Measurements from ENCODE around the gene AVPR2. TPM values are rescaled to one million over a fixed set of nuclear protein-coding genes. Genes with fewer than 3 reads are reported as not detected.

AVPR2 gene
- total RNA-seq, 4 donors from 2014 or later: 2.1 to 9.3 (median 5.7) TPM

DNA sequence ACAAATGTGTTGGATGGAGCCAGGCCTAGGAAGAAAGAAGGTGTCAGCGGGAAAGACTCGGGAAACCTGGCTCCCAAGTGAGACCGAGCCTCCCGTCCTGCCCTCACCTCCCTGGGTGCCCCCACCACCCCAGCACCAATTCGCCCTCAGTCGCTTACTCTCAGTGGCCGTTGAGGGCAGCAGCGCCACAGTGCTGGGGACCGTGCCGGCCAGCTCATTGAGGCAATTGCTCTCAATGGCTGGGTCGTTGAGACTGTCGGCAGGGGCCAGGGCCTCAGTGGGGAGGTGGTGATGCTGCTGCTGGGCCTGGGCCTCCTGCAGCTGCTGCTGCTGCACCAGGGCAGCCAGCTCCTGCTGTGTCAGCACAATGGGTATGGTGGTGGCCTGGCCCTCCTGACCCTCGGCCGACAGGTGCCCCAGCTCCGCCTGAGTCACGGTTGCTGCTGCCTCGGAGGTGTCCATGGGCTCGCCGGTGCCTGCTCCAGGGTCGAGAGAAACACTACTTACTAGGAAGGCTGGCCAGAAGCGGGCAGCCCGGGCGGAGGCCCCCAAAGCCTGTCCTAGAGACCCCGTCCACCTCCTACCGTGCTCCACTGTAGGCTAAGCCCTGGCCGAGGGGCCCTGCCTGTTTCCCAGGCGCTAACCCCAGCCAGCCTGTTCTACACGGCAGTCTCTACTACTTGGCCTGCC lies 47.4 kb downstream of the AVPR2 start:
- WGBS, 2 donors: 91 to 100% methylated on average over 3 to 26 of the region's 28 CpGs
- H3K4me1 ChIP-seq: peaks cover 0 to 45% (median 8%) of the 10 kb centered on the region in 4 donors
- H3K36me3 ChIP-seq: peaks cover 0 to 66% (median 5%) of the 10 kb centered on the region in 3 donors
- no peak overlapping the region for H3K4me3 ChIP-seq
- no peaks in the 10 kb centered on the region for H3K9me3 ChIP-seq
- no peak overlapping the region for H3K27ac ChIP-seq
- TF ChIP-seq POLR2A (IDR thresholded peaks at IDR 0.05) (no peak), EP300 (IDR thresholded peaks at IDR 0.05) (no peak)
- TF ChIP-seq, protein P1, sequence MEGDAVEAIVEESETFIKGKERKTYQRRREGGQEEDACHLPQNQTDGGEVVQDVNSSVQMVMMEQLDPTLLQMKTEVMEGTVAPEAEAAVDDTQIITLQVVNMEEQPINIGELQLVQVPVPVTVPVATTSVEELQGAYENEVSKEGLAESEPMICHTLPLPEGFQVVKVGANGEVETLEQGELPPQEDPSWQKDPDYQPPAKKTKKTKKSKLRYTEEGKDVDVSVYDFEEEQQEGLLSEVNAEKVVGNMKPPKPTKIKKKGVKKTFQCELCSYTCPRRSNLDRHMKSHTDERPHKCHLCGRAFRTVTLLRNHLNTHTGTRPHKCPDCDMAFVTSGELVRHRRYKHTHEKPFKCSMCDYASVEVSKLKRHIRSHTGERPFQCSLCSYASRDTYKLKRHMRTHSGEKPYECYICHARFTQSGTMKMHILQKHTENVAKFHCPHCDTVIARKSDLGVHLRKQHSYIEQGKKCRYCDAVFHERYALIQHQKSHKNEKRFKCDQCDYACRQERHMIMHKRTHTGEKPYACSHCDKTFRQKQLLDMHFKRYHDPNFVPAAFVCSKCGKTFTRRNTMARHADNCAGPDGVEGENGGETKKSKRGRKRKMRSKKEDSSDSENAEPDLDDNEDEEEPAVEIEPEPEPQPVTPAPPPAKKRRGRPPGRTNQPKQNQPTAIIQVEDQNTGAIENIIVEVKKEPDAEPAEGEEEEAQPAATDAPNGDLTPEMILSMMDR (IDR thresholded peaks at IDR 0.05): no peak
- H3K27me3 ChIP-seq: no peaks in the 10 kb centered on the region
- no peak for DNase-seq (ENCODE audit: low spot score in 2 of 2)

DNA sequence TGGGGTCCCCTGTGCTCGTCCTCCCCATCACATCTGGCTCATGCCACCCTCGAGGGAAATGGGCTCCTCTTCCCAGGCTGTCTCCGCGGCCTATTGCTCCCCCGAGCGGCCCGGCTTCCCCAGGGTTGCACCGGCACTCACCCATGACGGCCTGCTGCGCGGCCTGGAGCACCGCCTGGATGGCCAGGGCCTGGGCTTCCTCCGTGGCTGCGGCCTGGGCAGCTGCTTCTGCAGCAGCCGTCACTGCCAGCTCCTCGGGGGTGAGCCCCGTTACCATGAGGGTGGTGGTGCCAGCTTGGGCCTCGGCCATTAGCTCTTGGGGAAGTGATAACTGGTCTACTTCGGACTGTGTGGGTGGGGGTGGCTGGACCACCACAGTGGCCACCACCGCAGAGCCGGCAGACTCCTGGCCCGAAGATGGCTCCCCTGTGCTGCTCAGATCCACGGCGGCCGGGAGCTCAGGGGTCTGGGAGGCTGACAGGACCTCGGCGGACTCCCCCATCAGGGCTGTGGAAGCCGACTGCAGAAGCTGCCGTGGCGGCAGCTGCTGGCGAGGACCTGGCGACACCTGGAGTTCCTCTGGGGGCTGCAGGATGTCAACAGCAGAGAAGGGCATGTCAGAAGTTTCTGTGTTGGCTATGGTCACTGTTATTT lies 48.0 kb downstream of the AVPR2 start:
- Histone ChIP-seq H3K36me3 (peaks cover 0 to 72% (median 5%) of the 10 kb centered on the region in 3 donors), H3K27ac (peak overlapping the region in 2 of 4 donors; percentile 71 to 79), H3K4me3 (no peak overlapping the region), H3K4me1 (peaks cover 0 to 39% (median 8%) of the 10 kb centered on the region in 4 donors), H3K9me3 (no peaks in the 10 kb centered on the region), H3K27me3 (no peaks in the 10 kb centered on the region)
- WGBS, 2 donors: 93 to 98% methylated on average over 9 to 27 of the region's 32 CpGs
- TF ChIP-seq EP300 (IDR thresholded peaks at IDR 0.05): no peak
- no peak for TF ChIP-seq POLR2A (IDR thresholded peaks at IDR 0.05)
- TF ChIP-seq, protein P1 (IDR thresholded peaks at IDR 0.05): no peak
- DNase-seq (ENCODE audit: low spot score in 2 of 2): no peak

DNA sequence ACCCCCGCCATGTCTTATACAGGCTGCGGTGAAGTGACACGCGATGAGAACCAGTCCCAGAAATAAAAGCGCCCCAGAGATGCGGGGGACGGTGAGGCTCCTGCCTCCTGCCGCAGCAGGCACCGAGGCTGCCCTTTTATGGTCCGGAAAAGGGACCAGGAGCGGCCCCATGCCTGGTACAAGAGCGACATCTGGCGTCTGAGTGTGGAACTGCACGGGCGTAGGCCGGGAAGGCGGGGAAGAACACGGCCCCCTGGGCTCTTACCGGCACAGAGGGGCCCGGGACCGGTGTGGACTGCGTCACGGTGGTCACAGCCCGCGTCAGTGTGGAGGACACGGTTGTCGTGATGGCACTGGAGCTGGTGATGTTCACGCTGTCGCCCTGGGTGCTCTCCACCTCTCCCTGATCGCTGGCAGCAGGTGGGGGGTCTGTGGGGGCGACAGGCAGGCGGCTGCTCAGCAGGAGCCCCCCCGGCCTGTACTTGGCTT lies 48.9 kb downstream of the AVPR2 start:
- TF ChIP-seq, protein P1 (IDR thresholded peaks at IDR 0.05): peak; percentile 89 to 99 (median 98)
- peak in 1 of 2 donors; percentile 40 for TF ChIP-seq EP300 (IDR thresholded peaks at IDR 0.05)
- TF ChIP-seq POLR2A (IDR thresholded peaks at IDR 0.05): no peak
- H3K36me3 ChIP-seq: peaks cover 0 to 81% (median 5%) of the 10 kb centered on the region in 3 donors
- no peaks in the 10 kb centered on the region for H3K9me3 ChIP-seq
- no peaks in the 10 kb centered on the region for H3K27me3 ChIP-seq
- peak overlapping the region in 3 of 4 donors; percentile 53 to 79 (median 71) for H3K27ac ChIP-seq
- H3K4me3 ChIP-seq: no peak overlapping the region
- WGBS, 2 donors: 38% methylated on average over 29 of the region's 33 CpGs; no CpG with 5 or more reads in 1 of the 2 donors
- peaks cover 0 to 30% (median 3%) of the 10 kb centered on the region in 4 donors for H3K4me1 ChIP-seq
- peak; percentile 41 to 53 for DNase-seq (ENCODE audit: low spot score in 2 of 2)

DNA sequence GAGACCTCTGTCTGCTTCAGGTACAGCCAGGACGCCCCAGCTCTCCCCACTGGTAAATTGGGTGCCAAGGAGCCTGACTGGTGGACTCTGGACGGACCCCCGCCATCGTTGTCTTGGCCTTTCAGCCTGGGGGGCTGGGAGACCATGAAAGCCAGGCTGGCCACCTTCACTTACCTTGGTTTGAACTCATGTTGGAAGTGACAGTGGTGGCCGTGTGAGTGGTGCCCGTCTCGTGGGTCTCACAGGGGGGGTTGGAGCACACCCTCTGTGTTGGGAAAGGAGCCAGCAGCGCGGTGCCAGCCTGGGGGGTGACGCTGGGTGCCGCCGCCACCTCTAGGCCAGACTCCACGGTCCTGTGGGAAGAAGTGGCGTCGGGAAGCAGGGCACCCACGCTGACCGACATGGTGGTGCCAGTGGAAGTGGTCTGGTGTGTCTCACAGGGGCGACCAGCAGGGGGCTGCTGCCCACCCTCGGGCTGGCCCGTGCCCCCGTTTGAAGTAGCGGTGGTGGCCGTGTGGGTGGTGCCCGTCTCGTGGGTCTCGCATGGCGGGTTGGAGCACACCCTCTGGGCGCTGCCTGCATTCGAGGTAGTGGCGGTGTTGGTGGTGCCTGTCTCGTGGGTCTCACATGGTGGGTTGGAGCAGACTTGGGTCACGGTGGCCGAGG lies 49.6 kb downstream of the AVPR2 start:
- H3K36me3 ChIP-seq: peaks cover under 1 to 88% (median 5%) of the 10 kb centered on the region in 3 donors
- 75 to 85% methylated on average over 7 to 23 of the region's 33 CpGs for WGBS, 2 donors
- H3K9me3 ChIP-seq: no peaks in the 10 kb centered on the region
- H3K27ac ChIP-seq: peak overlapping the region in 3 of 4 donors; percentile 53 to 79 (median 71)
- H3K4me1 ChIP-seq: peaks cover 0 to 23% (median 0%) of the 10 kb centered on the region in 4 donors
- H3K27me3 ChIP-seq: no peaks in the 10 kb centered on the region
- no peak for DNase-seq (ENCODE audit: low spot score in 2 of 2)
- H3K4me3 ChIP-seq: no peak overlapping the region
- no peak for TF ChIP-seq EP300 (IDR thresholded peaks at IDR 0.05)
- TF ChIP-seq, protein P1 (IDR thresholded peaks at IDR 0.05): no peak
- no peak for TF ChIP-seq POLR2A (IDR thresholded peaks at IDR 0.05)
